ENCODE data around the gene USP21. TPM values are rescaled to one million over a fixed set of nuclear protein-coding genes. Genes with fewer than 3 reads are reported as not detected.

USP21 gene
- total and polyA plus RNA-seq, 2 of the 4 experiments (the other 2 are of a cell fraction): 6.3 to 23.8 TPM

DNA sequence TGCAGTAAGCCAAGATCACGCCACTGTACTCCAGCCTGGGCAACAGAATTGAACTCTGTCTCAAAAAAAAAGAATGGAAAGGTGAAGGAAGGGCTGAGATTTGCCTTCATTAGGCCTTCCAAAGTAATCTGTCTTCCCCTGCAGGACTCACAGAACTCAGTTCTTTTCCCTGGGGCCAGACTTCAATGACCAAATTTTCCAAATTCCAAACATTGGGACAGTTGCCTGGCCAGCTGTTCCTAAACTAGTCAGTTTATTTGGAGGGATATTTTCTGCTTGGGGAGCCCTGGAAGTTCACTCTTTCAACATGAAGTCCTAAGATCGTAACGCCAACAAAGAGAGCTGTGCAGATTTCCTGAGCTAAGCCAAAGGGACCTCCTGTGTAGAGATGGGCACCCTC lies 21.4 kb upstream of the USP21 start:
- H2AFZ ChIP-seq (replicated peaks; ENCODE audit: low read length, poor library complexity): no peak overlapping the region
- H3K9me1 ChIP-seq (ENCODE audit: insufficient read depth, low read length): no peaks in the 10 kb centered on the region; the same call in 1 of the 2 replicates
- H2AK9ac ChIP-seq (replicated peaks; ENCODE audit: low read depth, low read length, poor library complexity): no peak overlapping the region
- H3K14ac ChIP-seq (replicated peaks; ENCODE audit: low read depth, low read length): no peak overlapping the region
- no peak overlapping the region for H3K23ac ChIP-seq (ENCODE audit: low read depth, low read length)
- in situ Hi-C loops (cut with MboI; ENCODE audit: low sequenced_read_pairs): no loop called here
- H3K4me1 ChIP-seq (ENCODE audit: control insufficient read depth, insufficient read depth, low read length): no peaks in the 10 kb centered on the region
- TF ChIP-seq POLR2A (IDR thresholded peaks at IDR 0.05; ENCODE audit: low read depth, low read length): no peak
- TF ChIP-seq MXI1 (IDR thresholded peaks at IDR 0.05; ENCODE audit: borderline replicate concordance, low read depth, low read length): no peak
- TF ChIP-seq CEBPB (IDR thresholded peaks at IDR 0.05; ENCODE audit: low read depth, low read length): no peak
- no peak for TF ChIP-seq NFE2L2 (IDR thresholded peaks at IDR 0.05; ENCODE audit: low read depth, low read length)
- TF ChIP-seq CHD1 (IDR thresholded peaks at IDR 0.05; ENCODE audit: low read depth, low read length): no peak
- no peak overlapping the region for H3K18ac ChIP-seq (ENCODE audit: low read depth, low read length)
- no TSS peak for BruUV-seq (replicated peaks)
- no peak overlapping the region for H3K9ac ChIP-seq (ENCODE audit: low read depth, low read length)
- no peak overlapping the region for H2AK5ac ChIP-seq (ENCODE audit: low read depth, low read length)
- no peak overlapping the region for H2BK15ac ChIP-seq (ENCODE audit: low read depth, low read length)
- no peak overlapping the region for H3K56ac ChIP-seq (ENCODE audit: extremely low read depth, insufficient read depth, low read length)
- no peak overlapping the region for H3K4ac ChIP-seq (ENCODE audit: low read depth, low read length)
- H3K27me3 ChIP-seq (ENCODE audit: control insufficient read depth, insufficient read depth, low read length): no peaks in the 10 kb centered on the region
- no peak overlapping the region for H3K27ac ChIP-seq (ENCODE audit: insufficient read depth, low read length)
- intact Hi-C loops (cut with micrococcal nuclease): loop anchor here (2.0 kb wide), 1 partner anchor 411 kb away; no protein-coding TSS in a partner anchor
- no peak overlapping the region for H2BK20ac ChIP-seq (ENCODE audit: low read depth, low read length)
- no peak for DNase-seq
- H2BK120ac ChIP-seq (ENCODE audit: low read depth, low read length): no peak overlapping the region
- H3K4me2 ChIP-seq (ENCODE audit: low read depth, low read length): no peak overlapping the region
- H4K20me1 ChIP-seq (ENCODE audit: insufficient read depth, low read length): no peaks in the 10 kb centered on the region; the same call in 1 of the 2 replicates
- H3K36me3 ChIP-seq (ENCODE audit: control insufficient read depth, insufficient read depth, low read length): no peaks in the 10 kb centered on the region
- no peak overlapping the region for H3K4me3 ChIP-seq (ENCODE audit: insufficient read depth, low read depth, low read length)
- H3K9me3 ChIP-seq (ENCODE audit: control insufficient read depth, insufficient read depth, low read length): no peaks in the 10 kb centered on the region
- peaks cover 13 to 41% of the 10 kb centered on the region in 2 experiments; a peak in 3 of 4 replicates for H3K79me1 ChIP-seq (ENCODE audit: low read depth in 1 of 2, low read length in 2 of 2)
- H4K91ac ChIP-seq (ENCODE audit: insufficient read depth, low read depth, low read length): no peak overlapping the region
- H4K5ac ChIP-seq (ENCODE audit: low read depth, low read length): no peak overlapping the region
- POLR2A ChIA-PET (ENCODE audit: unreplicated experiment): no interaction called here
- no peak overlapping the region for H4K8ac ChIP-seq (ENCODE audit: low read depth in 2 of 2, low read length in 2 of 2)
- CTCF ChIA-PET: no interaction called here
- ATAC-seq (ENCODE audit: low read depth): no peak
- no CpG with 5 or more reads among the region's 3 CpGs for WGBS, 2 experiments (ENCODE audit: extremely low coverage in 2 of 2, insufficient read length in 1 of 2)
- dilution Hi-C loops (cut with HindIII; ENCODE audit: low sequenced_read_pairs, unreplicated experiment): no loop called here
- H2BK5ac ChIP-seq (ENCODE audit: low read depth, low read length, poor library complexity, severe bottlenecking): no peak overlapping the region

Data from IMR-90 (cell line).